HG03571 (cell line): ENCODE results near the gene MMP7.

Experiments
- ATAC-seq: cut with Tn5 transposase; IDR thresholded peaks from one replicate; pipeline ENCODE4 v1.9.1; 2021; ENCODE audit not compliant: unreplicated experiment

MMP7 gene

DNA sequence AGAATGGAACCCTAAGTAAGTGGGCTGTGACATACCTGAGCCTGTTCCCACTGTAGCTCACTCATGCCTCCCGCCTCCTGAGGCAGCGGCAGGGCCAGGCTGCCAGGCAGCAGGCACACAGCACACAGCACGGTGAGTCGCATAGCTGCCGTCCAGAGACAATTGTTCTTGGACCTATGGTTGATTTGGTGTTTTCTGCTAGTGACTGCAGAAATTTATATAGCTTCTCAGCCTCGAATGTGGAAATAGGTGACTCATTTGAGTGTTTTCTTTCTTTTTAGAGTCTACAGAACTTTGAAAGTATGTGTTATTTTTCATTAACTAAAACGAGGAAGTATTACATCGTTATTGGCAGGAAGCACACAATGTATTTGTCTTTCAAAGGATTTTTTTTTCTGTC lies at the start of gene MMP7:
TSS of gene MMP7 (minus strand) at position 190 of the 400 bp plus-strand sequence. CDS start at position 143, 47 bp downstream.
- peak; percentile 69 for ATAC-seq

DNA sequence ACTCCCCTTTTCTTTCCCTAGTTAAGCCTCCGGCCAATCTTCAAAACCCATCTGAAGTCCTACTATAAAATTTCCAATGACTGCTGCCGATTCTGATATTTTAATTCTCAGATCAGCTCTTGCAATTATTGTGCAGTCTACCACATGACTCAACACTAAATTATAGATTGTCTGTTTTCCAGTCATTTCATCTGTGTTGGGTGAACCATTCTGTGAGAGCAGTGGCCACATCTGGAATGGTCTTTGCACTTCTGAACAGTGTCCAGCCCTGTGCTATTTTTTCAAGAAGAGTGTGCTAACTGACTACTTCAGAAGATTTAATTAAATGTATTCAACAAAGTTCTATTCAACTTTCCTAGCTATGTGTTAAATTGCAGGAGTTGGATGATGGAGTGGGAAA lies 47.2 kb upstream of the MMP7 start:
- no peak for ATAC-seq

GRCh38 chr11:102577182-102577581 lies 46.6 kb upstream of the MMP7 start:
- no peak for ATAC-seq

GRCh38 chr11:102576350-102576749 lies 45.8 kb upstream of the MMP7 start:
- ATAC-seq, result no peak

DNA sequence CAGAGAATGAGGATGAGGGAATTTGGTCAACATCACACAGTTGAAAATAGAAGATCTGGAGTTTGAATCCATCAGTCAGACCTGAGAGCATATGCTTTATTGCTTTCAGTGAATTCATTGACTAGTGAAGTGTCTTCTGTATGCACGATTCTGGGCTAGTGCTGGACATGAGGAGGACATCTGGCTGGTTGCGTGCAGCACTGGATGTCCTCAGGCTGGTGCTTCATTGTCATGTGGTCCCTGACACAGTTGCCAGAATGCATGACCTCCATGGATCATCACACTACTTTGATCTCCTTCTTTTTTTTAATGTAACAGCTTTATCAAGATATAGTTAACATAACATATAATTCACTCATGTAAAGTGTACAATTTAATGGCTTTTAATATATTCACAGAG lies 44.5 kb upstream of the MMP7 start:
- ATAC-seq, result no peak

GRCh38 chr11:102573851-102574250 lies 43.3 kb upstream of the MMP7 start:
- no peak for ATAC-seq

- ATAC-seq, result no peak
Observed at GRCh38 chr11:102572554-102573220, 42.1 kb upstream of the MMP7 start.

GRCh38 chr11:102568851-102569250 lies 38.3 kb upstream of the MMP7 start:
- ATAC-seq, result no peak

- ATAC-seq, result no peak
Observed at GRCh38 chr11:102566112-102566511, 35.6 kb upstream of the MMP7 start.

DNA sequence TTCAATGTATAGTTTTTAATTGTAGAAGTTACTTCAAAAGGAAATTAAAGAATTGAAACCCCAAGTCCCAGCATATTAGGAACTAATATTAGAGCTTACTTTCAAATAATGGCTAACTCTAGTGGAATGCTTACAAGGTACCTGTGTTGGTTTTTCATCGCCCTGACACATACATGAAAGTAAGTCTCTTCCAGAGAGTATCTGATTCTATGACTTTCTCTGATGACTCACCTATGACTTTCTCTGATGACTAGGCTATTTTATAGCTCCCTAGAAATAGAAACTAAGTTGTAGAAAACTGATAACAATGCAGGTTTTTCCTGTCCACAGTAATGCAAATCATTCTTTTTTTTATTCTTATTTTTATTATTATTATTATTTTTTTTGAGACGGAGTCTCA lies 33.6 kb upstream of the MMP7 start:
- ATAC-seq, result peak; percentile 66

- no peak for ATAC-seq
Observed at GRCh38 chr11:102561636-102562035, 31.1 kb upstream of the MMP7 start.

- peak; percentile 71 for ATAC-seq
Observed at GRCh38 chr11:102560555-102561011, 30.0 kb upstream of the MMP7 start.

DNA sequence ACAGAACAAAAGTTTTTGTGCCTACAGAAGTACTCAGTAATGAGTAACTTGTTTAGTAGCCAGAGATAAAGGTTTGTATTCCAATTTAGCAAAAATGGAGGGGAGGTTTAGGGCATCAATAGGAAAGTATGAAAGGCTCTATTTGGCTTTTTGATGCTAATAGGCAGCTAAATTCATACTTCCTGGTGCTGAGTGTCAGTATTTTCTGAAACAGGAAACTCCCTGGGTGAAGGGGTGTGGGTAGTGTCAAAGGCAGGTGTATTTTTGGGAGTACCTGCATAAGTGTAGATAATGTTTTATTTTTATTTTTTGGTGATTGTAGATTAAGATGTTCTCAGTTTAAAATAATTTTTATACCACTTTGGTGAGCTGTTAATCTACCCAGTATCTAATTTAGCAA lies 29.3 kb upstream of the MMP7 start:
- ATAC-seq, result peak; percentile 42

- ATAC-seq, result no peak
Observed at GRCh38 chr11:102555091-102555490, 24.5 kb upstream of the MMP7 start.

DNA sequence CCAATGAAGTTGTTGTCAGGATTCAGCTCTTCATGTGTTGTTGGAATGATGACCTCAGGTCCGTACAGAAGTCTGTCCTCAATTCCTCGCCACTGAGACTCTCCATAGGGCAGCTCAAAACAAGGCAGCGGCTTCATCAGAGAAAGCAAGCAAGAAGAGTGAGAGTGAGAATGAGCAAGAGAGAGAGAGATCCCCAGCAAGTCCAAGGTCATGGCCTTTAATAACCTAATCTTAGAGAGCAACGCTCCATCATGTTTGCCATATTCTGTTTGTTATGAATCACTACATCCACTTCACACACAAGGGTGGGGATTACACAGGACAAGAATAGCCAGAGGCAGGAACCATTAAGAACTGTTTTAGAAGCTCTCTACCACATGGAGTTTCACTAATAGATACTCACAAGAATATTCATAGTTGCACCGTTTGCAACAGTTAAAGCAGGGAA lies 23.3 kb upstream of the MMP7 start:
- ATAC-seq, result peak; percentile 84

GRCh38 chr11:102552447-102553194 lies 22.1 kb upstream of the MMP7 start:
- no peak for ATAC-seq

- no peak for ATAC-seq
Observed at GRCh38 chr11:102552020-102552419, 21.5 kb upstream of the MMP7 start.

DNA sequence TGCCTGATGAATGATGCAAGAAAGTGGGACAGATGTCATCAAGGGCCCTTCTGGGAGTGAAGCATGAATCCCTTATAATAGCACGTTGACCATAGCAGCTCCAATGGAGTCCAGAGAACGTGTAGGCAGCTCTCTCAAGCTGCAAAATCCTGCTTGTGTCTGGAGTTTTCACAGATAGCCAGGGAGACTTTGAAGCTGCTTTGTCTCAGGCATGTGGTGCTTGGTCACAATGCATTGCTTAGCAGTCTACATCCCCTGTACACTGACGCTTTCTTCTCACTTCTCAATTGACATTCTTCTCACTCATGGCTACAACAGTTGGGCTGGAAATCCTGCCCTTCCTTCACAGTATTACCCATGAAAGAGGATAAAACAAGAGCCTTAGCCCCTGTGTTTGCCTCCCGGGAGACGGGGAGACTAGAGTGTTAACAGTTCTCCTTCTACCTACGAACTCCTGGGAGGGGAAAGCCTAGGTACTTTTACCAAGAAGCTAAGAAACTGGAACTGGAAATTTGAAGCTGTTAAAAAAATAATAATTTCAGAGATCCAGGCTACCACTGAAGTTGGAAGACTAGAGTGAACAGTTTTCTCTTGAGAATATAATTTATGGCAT lies 20.7 kb upstream of the MMP7 start:
- ATAC-seq, result no peak

DNA sequence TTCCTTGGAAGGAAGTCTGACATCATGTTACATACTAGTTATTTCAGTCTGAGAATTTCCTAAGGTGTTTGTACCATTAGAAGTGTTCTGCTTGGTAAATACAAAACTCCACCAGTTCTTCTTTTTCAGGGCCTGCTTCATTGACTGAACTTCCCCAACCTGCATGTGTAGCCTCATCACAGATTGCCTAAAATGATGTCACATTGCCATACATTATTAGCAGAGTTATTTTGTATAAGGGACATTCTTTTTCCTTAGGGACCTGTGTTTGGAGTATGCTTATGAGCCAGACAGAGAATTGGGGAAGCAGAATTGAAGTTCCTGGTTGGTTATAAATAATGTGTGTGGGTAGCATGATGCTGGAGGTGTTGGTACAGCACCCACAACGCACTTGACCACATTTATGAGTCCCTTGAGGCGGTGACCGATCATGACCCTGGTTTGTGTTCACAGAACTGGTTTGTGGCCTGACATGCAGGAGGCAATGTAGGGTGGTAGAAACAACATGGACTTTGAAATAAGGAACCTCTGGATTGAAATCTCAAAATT lies 16.4 kb upstream of the MMP7 start:
- peak; percentile 72 for ATAC-seq

DNA sequence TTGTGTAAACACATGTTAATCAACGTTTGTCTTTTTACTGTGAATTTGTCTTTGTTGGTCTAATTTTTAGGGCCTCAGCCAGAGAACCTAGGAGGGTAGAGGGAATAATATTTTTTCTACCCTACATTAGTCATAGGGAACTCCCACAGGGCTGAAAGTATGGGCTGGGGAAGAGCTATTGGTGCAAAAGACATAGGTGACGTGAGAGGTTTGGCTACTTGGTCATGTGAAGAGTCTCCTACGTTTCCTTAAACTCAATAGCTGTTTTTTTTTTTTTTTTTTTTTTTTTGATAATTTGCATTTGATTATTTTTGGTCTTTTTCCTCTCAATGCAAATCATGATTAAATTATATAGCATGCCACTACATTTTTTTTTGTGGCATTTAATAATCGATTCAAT lies 15.9 kb upstream of the MMP7 start:
- ATAC-seq, result peak; percentile 34

GRCh38 chr11:102545701-102546100 lies 15.2 kb upstream of the MMP7 start:
- no peak for ATAC-seq

GRCh38 chr11:102544594-102544993 lies 14.0 kb upstream of the MMP7 start:
- ATAC-seq, result no peak
